ENCODE measurements around the gene CUEDC2. TPM values are rescaled to one million over a fixed set of nuclear protein-coding genes. Genes with fewer than 3 reads are reported as not detected.

CUEDC2 gene
- total and polyA plus RNA-seq, 10 of the 15 experiments (the other 5 are each of a cell fraction or from before 2014, with no cell fraction given) = 20.4 to 121 (median 75.0) TPM

GRCh38 chr10:102394079-102394800, 38.1 kb downstream of the CUEDC2 start (continued):
- TF ChIP-seq MYB (IDR thresholded peaks at IDR 0.05; ENCODE audit: borderline replicate concordance, low read depth, low read length) (0 out of 2 replicates have a peak, but pooled peaks have one; percentile 32), ZSCAN29 (IDR thresholded peaks at IDR 0.05) (no peak; the same call in 1 of the 2 replicates), ETV6 (conservative IDR thresholded peaks at IDR 0.05 in 1 of 2, IDR thresholded peaks at IDR 0.05 in 1 of 2; ENCODE audit: borderline replicate concordance in 1 of 2, low read depth in 1 of 2) (peak; percentile 100), IRF4 (IDR thresholded peaks at IDR 0.05; ENCODE audit: low read depth, low read length) (no peak), NRF1 (conservative IDR thresholded peaks at IDR 0.05; ENCODE audit: low read depth, low read length) (no peak), ZNF217 (IDR thresholded peaks at IDR 0.05) (no peak), SMAD5 (IDR thresholded peaks at IDR 0.05; ENCODE audit: low read depth) (peak; percentile 58), ZNF622 (IDR thresholded peaks at IDR 0.05) (no peak), ATF3 (IDR thresholded peaks at IDR 0.05; ENCODE audit: borderline replicate concordance, extremely low read depth, low read depth, low read length) (no peak), NFIC (IDR thresholded peaks at IDR 0.05; ENCODE audit: low read depth, low read length) (no peak), FOS (IDR thresholded peaks at IDR 0.05; ENCODE audit: borderline replicate concordance, extremely low read depth, insufficient read length) (peak; percentile 16), RAD21 (IDR thresholded peaks at IDR 0.05; ENCODE audit: insufficient read depth, low read depth, low read length) (peak; percentile 54), ASH2L (IDR thresholded peaks at IDR 0.05; ENCODE audit: borderline replicate concordance, low read depth) (no peak), NBN (IDR thresholded peaks at IDR 0.05) (peak; percentile 93), SMARCA5 (IDR thresholded peaks at IDR 0.05) (peak; percentile 96), PAX8 (IDR thresholded peaks at IDR 0.05) (no peak), POLR2AphosphoS2 (IDR thresholded peaks at IDR 0.05; ENCODE audit: low read depth, low read length) (peak; percentile 88), NFXL1 (IDR thresholded peaks at IDR 0.05; ENCODE audit: borderline replicate concordance) (no peak), ZNF274 (IDR thresholded peaks at IDR 0.05; ENCODE audit: insufficient read depth, insufficient read length) (no peak), FOXM1 (IDR thresholded peaks at IDR 0.05; ENCODE audit: low read depth, low read length) (no peak), RFX5 (IDR thresholded peaks at IDR 0.05; ENCODE audit: low read depth, low read length) (peak; percentile 84), JUNB (IDR thresholded peaks at IDR 0.05) (no peak)
- TF ChIP-seq, protein P1, sequence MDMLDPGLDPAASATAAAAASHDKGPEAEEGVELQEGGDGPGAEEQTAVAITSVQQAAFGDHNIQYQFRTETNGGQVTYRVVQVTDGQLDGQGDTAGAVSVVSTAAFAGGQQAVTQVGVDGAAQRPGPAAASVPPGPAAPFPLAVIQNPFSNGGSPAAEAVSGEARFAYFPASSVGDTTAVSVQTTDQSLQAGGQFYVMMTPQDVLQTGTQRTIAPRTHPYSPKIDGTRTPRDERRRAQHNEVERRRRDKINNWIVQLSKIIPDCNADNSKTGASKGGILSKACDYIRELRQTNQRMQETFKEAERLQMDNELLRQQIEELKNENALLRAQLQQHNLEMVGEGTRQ (IDR thresholded peaks at IDR 0.05; ENCODE audit: borderline replicate concordance, low read depth, low read length) = no peak
- TF ChIP-seq, protein P2, sequence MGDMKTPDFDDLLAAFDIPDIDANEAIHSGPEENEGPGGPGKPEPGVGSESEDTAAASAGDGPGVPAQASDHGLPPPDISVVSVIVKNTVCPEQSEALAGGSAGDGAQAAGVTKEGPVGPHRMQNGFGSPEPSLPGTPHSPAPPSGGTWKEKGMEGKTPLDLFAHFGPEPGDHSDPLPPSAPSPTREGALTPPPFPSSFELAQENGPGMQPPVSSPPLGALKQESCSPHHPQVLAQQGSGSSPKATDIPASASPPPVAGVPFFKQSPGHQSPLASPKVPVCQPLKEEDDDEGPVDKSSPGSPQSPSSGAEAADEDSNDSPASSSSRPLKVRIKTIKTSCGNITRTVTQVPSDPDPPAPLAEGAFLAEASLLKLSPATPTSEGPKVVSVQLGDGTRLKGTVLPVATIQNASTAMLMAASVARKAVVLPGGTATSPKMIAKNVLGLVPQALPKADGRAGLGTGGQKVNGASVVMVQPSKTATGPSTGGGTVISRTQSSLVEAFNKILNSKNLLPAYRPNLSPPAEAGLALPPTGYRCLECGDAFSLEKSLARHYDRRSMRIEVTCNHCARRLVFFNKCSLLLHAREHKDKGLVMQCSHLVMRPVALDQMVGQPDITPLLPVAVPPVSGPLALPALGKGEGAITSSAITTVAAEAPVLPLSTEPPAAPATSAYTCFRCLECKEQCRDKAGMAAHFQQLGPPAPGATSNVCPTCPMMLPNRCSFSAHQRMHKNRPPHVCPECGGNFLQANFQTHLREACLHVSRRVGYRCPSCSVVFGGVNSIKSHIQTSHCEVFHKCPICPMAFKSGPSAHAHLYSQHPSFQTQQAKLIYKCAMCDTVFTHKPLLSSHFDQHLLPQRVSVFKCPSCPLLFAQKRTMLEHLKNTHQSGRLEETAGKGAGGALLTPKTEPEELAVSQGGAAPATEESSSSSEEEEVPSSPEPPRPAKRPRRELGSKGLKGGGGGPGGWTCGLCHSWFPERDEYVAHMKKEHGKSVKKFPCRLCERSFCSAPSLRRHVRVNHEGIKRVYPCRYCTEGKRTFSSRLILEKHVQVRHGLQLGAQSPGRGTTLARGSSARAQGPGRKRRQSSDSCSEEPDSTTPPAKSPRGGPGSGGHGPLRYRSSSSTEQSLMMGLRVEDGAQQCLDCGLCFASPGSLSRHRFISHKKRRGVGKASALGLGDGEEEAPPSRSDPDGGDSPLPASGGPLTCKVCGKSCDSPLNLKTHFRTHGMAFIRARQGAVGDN (IDR thresholded peaks at IDR 0.05) = 0 out of 2 replicates have a peak, but pooled peaks have one; percentile 69
